H1 (cell line): Measurements from ENCODE around the gene EFHC1. TPM values are rescaled to one million over a fixed set of nuclear protein-coding genes. Genes with fewer than 3 reads are reported as not detected.

Experiments
- E2F6 ChIP-seq: IDR thresholded peaks from 2 replicates; pipeline ENCODE4 v1.6.1; 2012; ENCODE audit warnings: inconsistent platforms
- EZH2 ChIP-seq: fragments of 200-600 bp; sonication (generic); IDR thresholded peaks from 2 replicates; pipeline ENCODE4 v1.7.1; 2012; ENCODE audit warnings: low read depth, mild to moderate bottlenecking, moderate library complexity, low read length, inconsistent platforms; ENCODE audit not compliant: severe bottlenecking
- GABPA ChIP-seq: IDR thresholded peaks from 2 replicates; pipeline ENCODE4 v1.6.1; 2011; ENCODE audit warnings: mild to moderate bottlenecking, low read length, moderate library complexity, borderline replicate concordance; ENCODE audit not compliant: insufficient read depth
- RBBP5 ChIP-seq: IDR thresholded peaks from 2 replicates; pipeline ENCODE4 v1.7.1; 2012; ENCODE audit warnings: low read depth, mild to moderate bottlenecking, inconsistent platforms, low read length, moderate library complexity, borderline replicate concordance
- TAF1 ChIP-seq: IDR thresholded peaks from 2 replicates; pipeline ENCODE4 v1.6.1; 2011; ENCODE audit warnings: mild to moderate bottlenecking, low read depth, low read length
- polyA plus RNA-seq, 7 experiments: library from polyadenylated mRNA; depleted of rRNA in 3 of 7; stranded (reverse) in 5 of 7; unstranded in 2 of 7; fragments of >200 nt in 5 of 7; fragments of 200-250 nt in 2 of 7; gene quantifications; 1 replicate in 5 of 7; 2 replicates in 1 of 7; 4 replicates in 1 of 7; pipeline versions ENCODE4 v1.2.1 to v1.2.3, GENCODE V29; 2011 to 2013; ENCODE audit warnings: missing spikeins in 2 of 7, mixed read lengths in 2 of 7
- total RNA-seq: library from RNA; stranded (reverse); fragmentation: NEBNext Ultra II Directional; extraction: Animal tissue kit (Norgen Biotek cat#: 25700); gene quantifications from 2 replicates; pipeline ENCODE4 v1.2.1, GENCODE V29; 2021

Gene EFHC1
- total and polyA plus RNA-seq, 2 of the 8 experiments (the other 6 are each of a cell fraction or from before 2014, with no cell fraction given), result 10.5 to 16.4 TPM

GRCh38 chr6:52391599-52391998 is 28.5 kb upstream of the EFHC1 start (continued):
- TF ChIP-seq EZH2 (no peak), E2F6 (no peak), TAF1 (no peak), GABPA (no peak), RBBP5 (no peak)
